HG03442 (cell line): ENCODE measurements around the gene ZBTB46.
"Not testable (repeated sequence)": the region's sequence is repeated elsewhere in the genome, so short reads cannot be mapped to it uniquely, and the experiment has no call there.

Experiments used
- ATAC-seq: cut with Tn5 transposase; IDR thresholded peaks from one replicate; pipeline ENCODE4 v1.9.1; 2021; ENCODE audit warnings: mild to moderate bottlenecking, moderate library complexity; ENCODE audit not compliant: unreplicated experiment

The ZBTB46 gene

DNA sequence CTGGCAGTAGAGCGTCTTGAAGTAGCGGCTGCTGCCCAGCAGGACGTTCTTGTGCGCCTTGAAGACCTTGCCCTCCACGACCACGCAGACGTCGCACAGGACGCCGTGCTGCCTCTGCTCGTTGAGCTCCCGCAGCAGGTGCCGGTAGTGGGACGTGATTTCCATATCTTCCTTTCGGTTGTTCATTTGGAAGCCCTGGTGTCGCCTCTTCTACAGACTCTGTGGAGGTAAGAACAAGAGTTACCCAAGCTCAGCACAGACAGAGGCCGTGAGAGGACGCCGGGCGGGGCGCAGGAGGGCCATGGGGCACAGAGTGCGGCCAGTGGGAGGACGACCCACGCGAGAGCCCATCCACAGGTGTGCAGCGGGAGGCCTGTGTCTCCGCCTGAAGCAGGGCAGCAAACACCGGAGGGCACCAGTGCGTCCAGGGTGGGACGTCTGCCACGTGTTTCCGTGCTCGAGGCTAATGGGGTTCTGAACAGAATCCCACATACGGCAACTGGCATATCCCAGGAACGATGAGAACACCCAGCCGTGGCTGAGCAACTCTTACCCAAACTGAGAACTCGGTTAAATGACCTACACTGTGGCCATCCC is 40.4 kb downstream of the ZBTB46 start:
- no peak for ATAC-seq

DNA sequence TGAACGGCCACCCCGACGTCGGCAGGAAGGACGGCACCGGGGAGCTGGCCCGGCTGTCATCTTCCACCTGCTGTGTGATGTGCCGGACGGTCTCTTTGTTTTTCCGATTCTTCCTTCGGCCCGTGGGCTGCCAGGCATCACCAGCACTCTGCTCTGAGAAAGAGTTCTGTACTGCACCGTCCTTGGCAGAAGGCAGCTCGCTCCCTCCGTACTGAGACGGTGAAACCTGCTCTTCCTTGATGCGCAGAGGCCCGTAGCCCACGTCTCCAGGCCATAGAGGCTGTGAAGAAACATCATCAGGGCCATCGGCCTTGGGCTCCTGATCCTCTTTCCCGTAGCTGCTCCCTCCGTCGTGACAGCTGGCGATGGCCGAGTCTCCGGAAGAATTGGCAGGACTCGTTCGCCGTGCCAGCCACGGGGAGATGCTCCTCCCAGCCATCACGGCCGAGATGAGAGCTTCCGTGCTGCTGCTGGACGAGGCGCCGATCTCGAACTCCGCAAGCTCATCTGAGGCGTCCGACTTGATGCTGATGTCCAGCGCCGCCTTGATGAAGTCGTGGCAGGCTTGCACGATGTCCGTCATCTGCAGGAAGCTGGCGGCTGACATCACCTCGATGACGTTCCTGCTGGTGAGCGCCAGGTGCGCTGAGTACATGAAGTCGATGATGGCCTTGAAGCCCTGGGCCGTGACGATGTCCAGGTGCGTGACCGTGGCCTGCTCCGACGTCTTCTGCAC is 41.1 kb downstream of the ZBTB46 start:
- no peak for ATAC-seq

DNA sequence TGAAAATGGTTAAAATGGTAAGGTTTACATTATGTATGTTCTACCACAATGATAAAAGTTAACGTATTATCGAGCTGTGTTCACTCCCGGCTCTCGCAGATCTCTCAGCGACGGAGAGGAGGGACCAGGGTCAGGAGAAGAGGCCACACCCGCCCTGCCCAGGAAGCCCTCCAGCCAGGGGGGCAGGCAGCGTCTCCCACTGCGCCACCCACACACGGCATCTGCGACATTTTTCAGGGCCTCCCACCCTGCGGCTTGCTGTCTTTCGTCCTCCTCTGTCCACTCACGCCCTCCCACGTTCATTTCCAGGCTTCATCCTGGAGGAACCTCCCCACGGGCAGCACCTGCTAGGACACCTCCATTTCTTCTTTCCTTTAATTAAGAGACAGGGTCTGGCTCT is 43.3 kb downstream of the ZBTB46 start:
- no peak for ATAC-seq

- no peak for ATAC-seq
Observed at GRCh38 chr20:63787302-63787701, 43.8 kb downstream of the ZBTB46 start.

- no peak for ATAC-seq
Observed at GRCh38 chr20:63785691-63786131, 45.4 kb downstream of the ZBTB46 start.

DNA sequence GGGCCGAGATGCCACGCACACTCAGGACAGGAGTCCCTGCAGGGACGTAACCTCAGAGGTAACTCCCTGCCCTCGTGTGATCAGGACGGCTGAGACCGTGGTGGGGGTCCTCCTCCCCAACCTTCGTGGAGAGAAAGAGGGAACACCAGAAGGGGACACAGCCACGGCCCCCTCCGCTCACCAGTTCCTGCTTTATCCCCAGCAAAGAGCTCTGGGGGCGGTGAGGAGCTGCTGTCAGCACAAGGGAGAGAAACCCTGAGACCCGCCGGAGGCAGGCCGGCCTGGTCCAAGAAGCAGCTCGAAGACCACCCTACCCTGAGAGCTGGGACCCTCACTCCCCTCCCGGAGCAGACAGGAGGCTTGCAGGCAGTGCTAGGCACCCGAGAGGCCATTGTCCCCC is 47.1 kb downstream of the ZBTB46 start:
- ATAC-seq, result no peak

DNA sequence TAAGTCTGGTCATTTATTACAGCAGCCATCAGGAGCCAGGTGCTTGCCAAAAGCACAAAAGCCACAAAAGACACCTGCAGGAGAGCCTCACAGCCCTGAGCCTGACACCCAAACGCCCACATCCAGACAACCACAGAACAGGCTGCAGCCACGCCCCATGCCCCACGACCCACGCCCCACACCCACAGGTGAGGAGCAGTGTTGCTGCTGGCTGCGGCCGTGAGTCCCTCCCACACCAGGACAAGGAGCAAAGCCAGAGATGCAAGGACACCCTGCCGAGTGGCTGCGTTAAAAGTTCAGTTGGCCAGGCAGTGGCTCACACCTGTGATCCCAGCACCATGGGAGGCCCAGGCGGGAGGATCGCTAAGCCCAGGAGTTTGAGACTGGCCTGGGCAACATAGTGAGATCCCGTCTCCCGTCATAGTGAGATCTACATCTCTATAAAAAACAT is 48.5 kb downstream of the ZBTB46 start:
- no peak for ATAC-seq

DNA sequence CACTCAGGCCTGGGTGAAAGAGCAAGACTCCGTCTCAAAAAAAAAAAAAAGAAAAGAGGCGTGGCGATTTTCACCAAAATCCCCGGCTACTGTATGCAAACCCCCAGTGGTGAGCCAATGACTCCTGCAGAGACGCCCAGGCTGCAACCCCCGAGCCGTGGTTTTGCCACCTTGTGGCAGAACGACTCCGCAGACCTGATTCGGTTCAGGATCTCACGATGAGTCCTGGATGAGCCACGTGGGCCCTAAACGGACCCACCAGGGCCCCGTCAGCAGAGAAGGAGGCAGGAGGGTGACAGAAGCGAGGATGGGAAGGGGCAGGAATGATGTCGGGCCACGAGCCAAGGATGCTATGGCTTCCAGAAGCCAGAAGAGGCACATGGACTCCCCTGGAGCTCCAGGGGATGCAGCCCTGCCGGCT is 49.0 kb downstream of the ZBTB46 start:
- no peak for ATAC-seq

- ATAC-seq, result no peak
Observed at GRCh38 chr20:63781181-63781580, 49.9 kb downstream of the ZBTB46 start.

DNA sequence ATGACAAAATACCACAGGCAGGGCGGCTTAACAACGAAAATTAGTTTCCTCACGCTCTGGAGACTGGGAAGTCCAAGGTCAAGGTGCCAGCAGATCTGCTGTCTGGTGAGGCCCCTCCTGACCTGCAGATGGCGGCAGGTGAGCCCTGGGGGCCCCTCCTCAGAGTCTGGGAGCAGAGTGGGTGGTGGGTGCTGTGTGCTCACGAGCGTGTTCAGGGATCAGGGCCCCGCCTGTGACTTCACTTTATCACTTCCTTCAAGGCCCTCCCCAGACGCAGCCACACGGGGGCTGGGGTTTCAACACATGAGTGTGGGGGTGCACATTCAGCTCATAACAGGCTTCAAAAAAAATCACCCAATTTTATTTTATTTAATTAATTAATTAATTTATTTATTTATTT is 52.2 kb downstream of the ZBTB46 start:
- ATAC-seq, result no peak

DNA sequence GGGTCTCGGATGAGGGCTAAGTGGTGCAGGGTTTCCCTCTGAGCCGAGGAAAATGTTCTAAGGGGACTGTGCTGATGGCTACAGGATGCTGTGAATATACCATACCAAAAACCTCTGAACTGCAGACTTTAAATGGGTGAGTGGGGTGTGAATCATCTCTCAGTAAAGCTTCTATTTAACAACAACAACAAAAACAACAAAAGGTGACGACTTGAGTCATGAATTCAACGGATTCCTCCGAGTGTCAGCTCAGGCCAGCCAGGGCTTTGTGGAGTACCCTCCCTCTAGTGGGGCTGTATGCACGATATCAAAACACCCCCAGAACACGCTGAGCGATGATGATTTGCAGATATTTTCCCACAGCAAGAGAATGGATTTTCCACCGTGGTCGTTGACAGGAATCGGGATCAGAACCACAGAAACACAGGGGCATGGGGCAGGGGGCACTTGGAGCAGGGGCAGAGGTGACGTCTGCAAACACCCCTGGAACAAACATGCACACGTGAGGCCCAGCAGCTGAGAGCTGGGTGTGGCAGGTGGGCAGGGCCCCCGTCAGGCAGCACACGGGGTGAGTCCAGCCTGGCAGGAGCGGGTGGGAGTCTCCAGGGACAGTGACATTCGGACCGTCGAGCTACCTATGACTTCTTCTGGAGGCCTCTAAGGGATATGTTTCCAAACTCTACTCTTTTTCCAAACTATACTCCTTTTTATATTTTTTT is 52.9 kb downstream of the ZBTB46 start:
- ATAC-seq, result no peak

GRCh38 chr20:63777614-63778013 is 53.5 kb downstream of the ZBTB46 start:
- ATAC-seq, result no peak

DNA sequence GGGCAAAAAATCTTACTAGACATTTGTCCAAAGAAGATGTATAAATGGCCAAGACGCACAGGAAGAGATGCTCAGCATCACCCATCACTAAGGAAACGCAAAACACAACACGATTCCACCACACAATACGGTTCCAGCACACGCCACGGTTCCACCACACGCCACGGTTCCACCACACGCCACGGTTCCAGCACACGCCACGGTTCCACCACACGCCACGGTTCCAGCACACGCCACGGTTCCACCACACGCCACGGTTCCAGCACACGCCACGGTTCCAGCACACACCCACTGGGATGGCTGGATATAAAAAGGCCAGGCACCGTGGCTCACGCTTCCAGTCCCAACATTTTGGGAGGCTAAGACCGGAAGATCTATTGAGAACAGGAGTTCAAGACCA is 54.2 kb downstream of the ZBTB46 start:
- ATAC-seq, result not testable (repeated sequence)

DNA sequence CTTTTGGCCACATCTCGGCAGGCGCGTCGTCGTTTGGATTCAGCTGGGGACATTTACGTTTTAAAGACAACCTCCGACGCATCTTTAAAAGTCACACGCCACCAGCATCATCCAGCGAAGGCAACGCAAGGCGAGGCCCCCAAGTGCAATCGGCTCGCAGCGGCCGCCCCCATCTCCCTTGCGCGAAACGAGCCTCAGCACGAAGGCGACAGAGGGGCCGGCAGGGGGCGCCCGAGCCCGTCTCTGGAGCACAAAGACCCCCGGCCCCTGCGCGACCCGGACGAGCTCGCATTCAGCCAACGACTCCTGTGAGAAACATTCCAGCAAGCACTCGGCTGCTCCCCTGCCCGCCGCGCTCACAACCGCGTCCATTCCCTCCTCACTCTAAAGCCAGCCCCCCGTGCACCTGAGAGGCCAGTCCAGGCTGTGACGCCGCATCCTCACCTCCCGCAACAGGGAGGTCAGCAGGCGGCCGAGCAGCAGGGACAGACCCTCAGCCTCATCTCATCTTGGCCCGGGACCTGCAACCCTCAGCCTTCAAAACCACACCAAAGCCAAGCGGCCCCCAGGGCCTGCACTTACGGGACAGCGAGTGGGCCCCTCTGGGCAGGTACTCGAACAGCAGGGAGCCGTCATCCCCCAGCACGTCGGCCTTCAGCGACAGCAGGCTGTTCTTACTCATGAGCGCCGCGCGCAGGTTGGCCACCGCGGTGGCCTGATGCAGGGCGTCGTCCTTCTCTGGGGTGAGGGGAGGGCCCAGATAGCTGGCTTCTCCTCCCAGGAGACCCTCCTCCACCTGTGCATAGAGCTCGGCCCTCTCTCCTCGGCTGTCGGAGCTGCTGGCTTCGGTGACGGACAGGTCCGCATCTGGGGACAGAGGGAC is 55.7 kb downstream of the ZBTB46 start:
- no peak for ATAC-seq

- ATAC-seq, result no peak
Observed at GRCh38 chr20:63774306-63774705, 56.8 kb downstream of the ZBTB46 start.

DNA sequence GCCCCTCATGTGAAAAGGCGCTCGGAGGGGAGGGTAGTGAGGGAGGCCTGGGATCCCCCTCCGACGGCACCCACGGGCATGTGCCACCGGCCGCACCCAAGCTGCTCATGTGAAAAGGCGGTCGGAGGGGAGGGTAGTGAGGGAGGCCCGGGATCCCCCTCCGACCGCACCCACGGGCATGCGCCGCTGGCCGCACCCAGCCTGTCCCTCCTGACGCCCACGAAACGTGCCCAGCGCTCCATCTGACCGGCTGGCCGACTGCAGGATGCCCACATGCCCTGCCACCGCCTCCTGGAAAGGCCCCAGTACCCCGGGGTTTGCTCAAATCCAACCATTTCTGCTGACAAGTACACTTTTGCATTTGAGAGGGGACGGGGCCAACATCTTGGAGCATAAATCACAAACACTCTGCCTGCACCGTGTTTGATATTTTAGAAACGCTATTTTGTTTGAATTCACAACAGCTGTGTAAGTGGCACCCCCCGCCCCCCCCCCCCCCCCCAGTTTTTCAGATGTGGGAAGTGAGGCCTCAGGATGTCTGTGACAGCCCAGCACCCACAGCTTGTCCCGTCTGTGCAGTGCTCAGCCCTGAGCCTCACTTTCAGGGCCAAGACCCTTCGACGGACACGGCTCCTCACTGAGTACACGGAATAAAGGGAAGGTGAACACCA is 57.4 kb downstream of the ZBTB46 start:
- no peak for ATAC-seq

GRCh38 chr20:63772781-63773518 is 58.1 kb downstream of the ZBTB46 start:
- no peak for ATAC-seq

- no peak for ATAC-seq
Observed at GRCh38 chr20:63771046-63771707, 59.9 kb downstream of the ZBTB46 start.

GRCh38 chr20:63769891-63770474 is 61.1 kb downstream of the ZBTB46 start:
- ATAC-seq, result no peak
